GM10266 (cell line): ENCODE data around the gene SPIRE1.
"Not testable (repeated sequence)": the region's sequence is repeated elsewhere in the genome, so short reads cannot be mapped to it uniquely, and the experiment has no call there.

Source experiments
- DNase-seq: peaks from one replicate; pipeline ENCODE4 v3.0.0; 2012; ENCODE audit errors: extremely low spot score
- CTCF ChIP-seq: IDR thresholded peaks from 2 replicates; pipeline ENCODE4 v1.5.1; 2012; ENCODE audit warnings: mild to moderate bottlenecking, low read depth; ENCODE audit not compliant: control insufficient read depth, insufficient read depth; ENCODE audit errors: missing control alignments

Gene SPIRE1

GRCh38 chr18:12543697-12544096 lies 114.2 kb downstream of the SPIRE1 start:
- no peak for TF ChIP-seq CTCF
- no peak for DNase-seq

GRCh38 chr18:12540751-12541150 lies 117.2 kb downstream of the SPIRE1 start:
- TF ChIP-seq CTCF: no peak
- DNase-seq: no peak

- not testable (repeated sequence) for DNase-seq
These were observed 118.7 kb downstream of the SPIRE1 start for GRCh38 chr18:12539158-12539557.

GRCh38 chr18:12534820-12535219 lies 123.1 kb downstream of the SPIRE1 start:
- DNase-seq: no peak
- no peak for TF ChIP-seq CTCF

GRCh38 chr18:12532661-12533060 lies 125.2 kb downstream of the SPIRE1 start:
- DNase-seq: no peak
- no peak for TF ChIP-seq CTCF

GRCh38 chr18:12531749-12532148 lies 126.2 kb downstream of the SPIRE1 start:
- TF ChIP-seq CTCF: no peak
- DNase-seq: no peak

- DNase-seq: no peak
- no peak for TF ChIP-seq CTCF
These were observed 137.4 kb downstream of the SPIRE1 start for GRCh38 chr18:12520442-12520992.
